H1 (cell line): ENCODE data around the gene NR2C2. TPM values are rescaled to one million over a fixed set of nuclear protein-coding genes. Genes with fewer than 3 reads are reported as not detected.
"Not testable (repeated sequence)": the region's sequence is repeated elsewhere in the genome, so short reads cannot be mapped to it uniquely, and the experiment has no call there.

Experiments
- CTCF ChIA-PET: fragments of 300-600 bp; sonication (Branson Sonifier 250); formaldehyde crosslinking; loops from one replicate; lab custom pipeline; 2021; ENCODE audit not compliant: partially characterized antibody; lab: Charles Lee
- POLR2A ChIA-PET: fragments of 300-600 bp; sonication (Branson Sonifier 250); formaldehyde crosslinking; loops from one replicate; lab custom pipeline; 2021; ENCODE audit warnings: inconsistent platforms; ENCODE audit not compliant: partially characterized antibody; lab: Charles Lee
- DNase-seq, 2 experiments: peaks; one replicate each; pipeline versions ENCODE4 v3.0.0 to v3.0.0-alpha.2; 2010 to 2022; ENCODE audit warnings: low spot score in 2 of 2, low read depth in 1 of 2, mixed read lengths in 1 of 2
- FAIRE-seq: peaks from 2 replicates; lab custom pipeline; 2011; peaks lifted over from hg19 to GRCh38; lab: Jason Lieb, UNC
- H2AFZ ChIP-seq: 2 replicates; pipeline ENCODE4 v1.8.1; 2012; ENCODE audit warnings: low read length, inconsistent platforms
- H2AK5ac ChIP-seq: 2 replicates; pipeline ENCODE4 v1.6.1; 2013; ENCODE audit warnings: low read depth, low read length
- H2BK120ac ChIP-seq: replicated peaks from 2 replicates; pipeline ENCODE3; 2013; ENCODE audit warnings: low read depth, low read length, inconsistent platforms
- H2BK12ac ChIP-seq: 2 replicates; pipeline ENCODE4 v1.6.1; 2013; ENCODE audit warnings: low read depth, low read length
- H2BK15ac ChIP-seq: 2 replicates; pipeline ENCODE4 v1.6.1; 2013; ENCODE audit warnings: low read length
- H2BK20ac ChIP-seq: 2 replicates; pipeline ENCODE4 v1.6.1; 2013; ENCODE audit warnings: low read length
- H2BK5ac ChIP-seq: 2 replicates; pipeline ENCODE4 v1.6.1; 2013; ENCODE audit warnings: low read depth, low read length
- H3K14ac ChIP-seq: 2 replicates; pipeline ENCODE4 v1.6.1; 2013; ENCODE audit warnings: inconsistent platforms; ENCODE audit not compliant: insufficient read length
- H3K18ac ChIP-seq: 2 replicates; pipeline ENCODE4 v1.6.1; 2013; ENCODE audit warnings: low read length; ENCODE audit errors: extremely low read depth
- H3K23ac ChIP-seq: 2 replicates; pipeline ENCODE4 v1.6.1; 2013; ENCODE audit warnings: inconsistent platforms; ENCODE audit not compliant: insufficient read length
- H3K23me2 ChIP-seq: 2 replicates; pipeline ENCODE4 v1.6.1; 2013; ENCODE audit warnings: low read depth, low read length
- H3K27ac ChIP-seq: 2 replicates; pipeline ENCODE4 v1.6.1; 2011; ENCODE audit warnings: low read depth, low read length, inconsistent platforms
- H3K27me3 ChIP-seq, 4 experiments: replicated peaks in 1 of 4; 1 replicate in 1 of 4; 2 replicates in 3 of 4; pipeline versions ENCODE4 v1.6.1 to v1.8.1; 2011 to 2013; ENCODE audit warnings: low read length in 3 of 4, mild to moderate bottlenecking in 3 of 4, inconsistent platforms in 2 of 4, mixed read lengths in 2 of 4, moderate library complexity in 1 of 4; ENCODE audit not compliant: control insufficient read depth in 3 of 4, insufficient read depth in 3 of 4; ENCODE audit errors: extremely low read depth in 1 of 4
- H3K36me3 ChIP-seq, 4 experiments: 2 replicates each; pipeline versions ENCODE4 v1.6.1 to v1.8.1; 2011 to 2013; ENCODE audit warnings: mild to moderate bottlenecking in 4 of 4, low read length in 3 of 4, moderate library complexity in 2 of 4, control low read depth in 1 of 4, inconsistent platforms in 1 of 4; ENCODE audit not compliant: insufficient read depth in 4 of 4, control insufficient read depth in 2 of 4
- H3K4ac ChIP-seq: replicated peaks from 2 replicates; pipeline ENCODE3; 2013; ENCODE audit warnings: low read length, low read depth, mixed read lengths, inconsistent platforms; ENCODE audit not compliant: insufficient read length
- H3K4me1 ChIP-seq, 4 experiments: replicated peaks in 1 of 4; 1 replicate in 1 of 4; 2 replicates in 3 of 4; pipeline versions ENCODE4 v1.6.1 to v1.8.1; 2011 to 2013; ENCODE audit warnings: low read length in 3 of 4, inconsistent platforms in 2 of 4, mixed read lengths in 1 of 4; ENCODE audit not compliant: insufficient read depth in 4 of 4, control insufficient read depth in 3 of 4
- H3K4me2 ChIP-seq, 2 experiments: 2 replicates each; pipeline versions ENCODE4 v1.6.1 to v1.8.1; 2011 to 2013; ENCODE audit warnings: low read depth in 2 of 2, low read length in 2 of 2, control low read depth in 1 of 2, inconsistent platforms in 1 of 2, mild to moderate bottlenecking in 1 of 2; ENCODE audit not compliant: insufficient read depth in 1 of 2
- H3K4me3 ChIP-seq, 4 experiments: fragments of 200-600, 300-600 bp in 1 of 4; sonication (generic), shearing (Covaris generic), sonication (Bioruptor Twin) in 1 of 4; 2 replicates each; pipeline versions ENCODE4 v1.5.1 to v1.8.1; 2011 to 2016; ENCODE audit warnings: low read length in 4 of 4, low read depth in 3 of 4, control low read depth in 2 of 4, inconsistent platforms in 2 of 4, mild to moderate bottlenecking in 2 of 4, mixed read lengths in 1 of 4, moderate library complexity in 1 of 4; ENCODE audit not compliant: insufficient read depth in 2 of 4; ENCODE audit errors: extremely low read depth in 1 of 4
- H3K56ac ChIP-seq: replicated peaks from 2 replicates; pipeline ENCODE3; 2013; ENCODE audit warnings: low read depth, mild to moderate bottlenecking, mixed read lengths, low read length, inconsistent platforms; ENCODE audit not compliant: insufficient read length
- H3K79me1 ChIP-seq: 2 replicates; pipeline ENCODE4 v1.6.1; 2013; ENCODE audit warnings: low read depth, low read length, control low read depth
- H3K79me2 ChIP-seq, 2 experiments: 2 replicates each; pipeline versions ENCODE4 v1.6.1 to v1.8.1; 2012 to 2013; ENCODE audit warnings: low read length in 2 of 2, mild to moderate bottlenecking in 2 of 2, inconsistent platforms in 1 of 2; ENCODE audit not compliant: insufficient read depth in 2 of 2, control insufficient read depth in 1 of 2
- H3K9ac ChIP-seq, 4 experiments: replicated peaks in 1 of 4; 1 replicate in 1 of 4; 2 replicates in 3 of 4; pipeline versions ENCODE4 v1.6.1 to v1.8.1; 2011 to 2013; ENCODE audit warnings: low read depth in 3 of 4, low read length in 3 of 4, control low read depth in 2 of 4, mild to moderate bottlenecking in 2 of 4, moderate library complexity in 2 of 4, inconsistent platforms in 1 of 4; ENCODE audit errors: extremely low read depth in 1 of 4
- H3K9me3 ChIP-seq, 2 experiments: 2 replicates each; pipeline versions ENCODE4 v1.6.1 to v1.8.1; 2012 to 2013; ENCODE audit warnings: mild to moderate bottlenecking in 2 of 2, moderate library complexity in 2 of 2, control low read depth in 1 of 2, inconsistent platforms in 1 of 2, low read depth in 1 of 2, low read length in 1 of 2, mixed read lengths in 1 of 2; ENCODE audit not compliant: insufficient read depth in 2 of 2
- H4K20me1 ChIP-seq, 2 experiments: replicated peaks in 1 of 2; 2 replicates each; pipeline versions ENCODE3 to v1.8.1; 2011 to 2013; ENCODE audit warnings: inconsistent platforms in 2 of 2, low read length in 2 of 2, mild to moderate bottlenecking in 1 of 2; ENCODE audit not compliant: insufficient read depth in 2 of 2, control insufficient read depth in 1 of 2
- H4K5ac ChIP-seq: 2 replicates; pipeline ENCODE4 v1.6.1; 2013; ENCODE audit warnings: low read length, low read depth, mixed read lengths, inconsistent platforms; ENCODE audit not compliant: insufficient read length
- H4K8ac ChIP-seq: 2 replicates; pipeline ENCODE4 v1.8.0; 2013; ENCODE audit warnings: mild to moderate bottlenecking, moderate library complexity, low read length, inconsistent platforms; ENCODE audit not compliant: insufficient read depth; ENCODE audit errors: extremely low read depth
- H4K91ac ChIP-seq: replicated peaks from 2 replicates; pipeline ENCODE3; 2013; ENCODE audit warnings: low read length, mixed read lengths, inconsistent platforms; ENCODE audit not compliant: insufficient read length
- WGBS, 2 experiments: shearing (Covaris generic) in 1 of 2; methylation state at CpG; one replicate each; pipeline versions ENCODE4 v1.1.6 to v1.1.7; 2013 to 2015; ENCODE audit warnings: low lambda C conversion rate in 2 of 2, mixed read lengths in 2 of 2, inconsistent platforms in 1 of 2, low coverage in 1 of 2, missing lambda C conversion rate in 1 of 2; ENCODE audit not compliant: insufficient replicate concordance in 2 of 2, insufficient coverage in 1 of 2, insufficient read length in 1 of 2; ENCODE audit errors: extremely low coverage in 1 of 2, missing lambda C conversion rate in 1 of 2; 5-methylcytosine and 5-hydroxymethylcytosine counted together
- polyA plus RNA-seq, 7 experiments: library from polyadenylated mRNA; depleted of rRNA in 3 of 7; stranded (reverse) in 5 of 7; unstranded in 2 of 7; fragments of >200 nt in 5 of 7; fragments of 200-250 nt in 2 of 7; gene quantifications; 1 replicate in 5 of 7; 2 replicates in 1 of 7; 4 replicates in 1 of 7; pipeline versions ENCODE4 v1.2.1 to v1.2.3, GENCODE V29; 2011 to 2013; ENCODE audit warnings: missing spikeins in 2 of 7, mixed read lengths in 2 of 7
- total RNA-seq: library from RNA; stranded (reverse); fragmentation: NEBNext Ultra II Directional; extraction: Animal tissue kit (Norgen Biotek cat#: 25700); gene quantifications from 2 replicates; pipeline ENCODE4 v1.2.1, GENCODE V29; 2021

NR2C2 gene
- total and polyA plus RNA-seq, 2 of the 8 experiments (the other 6 are each of a cell fraction or from before 2014, with no cell fraction given), result 16.6 to 44.4 TPM

GRCh38 chr3:14999182-14999581 lies 51.8 kb downstream of the NR2C2 start:
- H3K9ac ChIP-seq, H3K4me3 ChIP-seq, H2BK5ac ChIP-seq, H3K4me2 ChIP-seq, H3K36me3 ChIP-seq, H3K79me1 ChIP-seq, H3K4ac ChIP-seq, H2BK20ac ChIP-seq, H3K23ac ChIP-seq, H3K9me3 ChIP-seq, H3K56ac ChIP-seq, DNase-seq, H3K27me3 ChIP-seq, H3K4me1 ChIP-seq, H2AK5ac ChIP-seq, H4K5ac ChIP-seq, H3K18ac ChIP-seq, H3K14ac ChIP-seq, CTCF ChIA-PET, H2BK120ac ChIP-seq, H3K27ac ChIP-seq, H2BK12ac ChIP-seq, H4K8ac ChIP-seq, H4K91ac ChIP-seq, H2AFZ ChIP-seq, H2BK15ac ChIP-seq, H3K23me2 ChIP-seq, FAIRE-seq: not testable (repeated sequence)
- H3K79me2 ChIP-seq, result peaks cover 0 to 70% of the 10 kb centered on the region in 2 experiments; a peak in 3 of 4 replicates
- H4K20me1 ChIP-seq, result peaks cover 2 to 12% of the 10 kb centered on the region in 2 experiments
- WGBS, 2 experiments, result 80% methylated on average over 6 of the region's 6 CpGs; no CpG with 5 or more reads in 1 of the 2 experiments
- POLR2A ChIA-PET, result interaction anchor here (0.9 kb wide), 1 partner anchor 10 kb away, joined by 3 read pairs; no protein-coding TSS in a partner anchor
